Panc1 (cell line): ENCODE results near the gene PKD1.

Experiments
- POLR2AphosphoS5 ChIP-seq: IDR thresholded peaks from 2 replicates; pipeline ENCODE4 v1.6.1; 2012; ENCODE audit warnings: mild to moderate bottlenecking, low read depth, low read length, moderate library complexity
- TF ChIP-seq, protein P1 (sequence below): fragments of 450-650 bp; IDR thresholded peaks from 2 replicates; pipeline ENCODE4 v1.5.1; 2017; ENCODE audit warnings: mild to moderate bottlenecking
- TF ChIP-seq, protein P2 (sequence below), 2 experiments: IDR thresholded peaks; 2 replicates each; pipeline ENCODE4 v1.6.1; 2011 to 2012; ENCODE audit warnings: low read depth in 2 of 2, control low read depth in 1 of 2, low read length in 1 of 2, mild to moderate bottlenecking in 1 of 2, moderate library complexity in 1 of 2; ENCODE audit not compliant: insufficient read depth in 1 of 2

DNA sequence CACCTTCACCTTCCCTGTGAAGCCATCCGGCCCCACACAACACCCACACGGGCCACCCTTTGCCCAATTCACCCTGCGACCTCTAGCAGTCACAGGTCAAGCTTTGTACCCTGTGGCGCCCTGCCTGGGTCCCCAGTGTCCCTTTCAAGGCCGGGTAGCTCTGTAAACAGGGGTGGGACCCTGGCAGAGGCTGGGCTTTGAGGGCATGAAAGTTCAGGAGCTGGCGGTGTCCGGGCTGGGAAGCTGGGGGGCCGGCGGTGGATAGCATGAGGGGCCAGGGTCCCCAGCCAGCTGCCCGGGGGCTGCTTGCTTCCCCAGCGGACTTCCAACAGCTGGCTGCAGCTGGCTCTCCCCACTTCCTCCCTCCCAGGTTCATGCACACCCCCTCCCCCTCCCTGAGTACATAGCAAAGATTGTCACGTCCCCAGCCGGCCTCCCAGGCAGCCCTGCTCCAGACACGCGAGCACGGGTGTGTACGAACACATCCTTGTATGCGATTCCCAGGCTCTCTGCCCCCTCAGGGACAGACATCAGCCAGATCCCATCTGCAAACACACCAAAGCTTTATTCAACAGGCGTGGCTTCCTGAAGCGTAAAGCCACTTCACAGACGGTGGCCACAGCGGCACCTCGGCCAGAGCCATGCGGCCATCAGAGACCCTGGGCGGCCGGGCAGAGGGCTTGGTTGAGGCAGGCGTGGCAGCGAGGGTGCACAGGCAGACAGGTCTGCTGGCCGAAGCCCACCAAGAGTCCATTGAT, 96.2 kb downstream of the PKD1 start:
- TF ChIP-seq, protein P1, sequence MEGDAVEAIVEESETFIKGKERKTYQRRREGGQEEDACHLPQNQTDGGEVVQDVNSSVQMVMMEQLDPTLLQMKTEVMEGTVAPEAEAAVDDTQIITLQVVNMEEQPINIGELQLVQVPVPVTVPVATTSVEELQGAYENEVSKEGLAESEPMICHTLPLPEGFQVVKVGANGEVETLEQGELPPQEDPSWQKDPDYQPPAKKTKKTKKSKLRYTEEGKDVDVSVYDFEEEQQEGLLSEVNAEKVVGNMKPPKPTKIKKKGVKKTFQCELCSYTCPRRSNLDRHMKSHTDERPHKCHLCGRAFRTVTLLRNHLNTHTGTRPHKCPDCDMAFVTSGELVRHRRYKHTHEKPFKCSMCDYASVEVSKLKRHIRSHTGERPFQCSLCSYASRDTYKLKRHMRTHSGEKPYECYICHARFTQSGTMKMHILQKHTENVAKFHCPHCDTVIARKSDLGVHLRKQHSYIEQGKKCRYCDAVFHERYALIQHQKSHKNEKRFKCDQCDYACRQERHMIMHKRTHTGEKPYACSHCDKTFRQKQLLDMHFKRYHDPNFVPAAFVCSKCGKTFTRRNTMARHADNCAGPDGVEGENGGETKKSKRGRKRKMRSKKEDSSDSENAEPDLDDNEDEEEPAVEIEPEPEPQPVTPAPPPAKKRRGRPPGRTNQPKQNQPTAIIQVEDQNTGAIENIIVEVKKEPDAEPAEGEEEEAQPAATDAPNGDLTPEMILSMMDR, result no peak
- TF ChIP-seq POLR2AphosphoS5, result peak; percentile 63; the same call in 1 of the 2 replicates
- TF ChIP-seq, protein P2, sequence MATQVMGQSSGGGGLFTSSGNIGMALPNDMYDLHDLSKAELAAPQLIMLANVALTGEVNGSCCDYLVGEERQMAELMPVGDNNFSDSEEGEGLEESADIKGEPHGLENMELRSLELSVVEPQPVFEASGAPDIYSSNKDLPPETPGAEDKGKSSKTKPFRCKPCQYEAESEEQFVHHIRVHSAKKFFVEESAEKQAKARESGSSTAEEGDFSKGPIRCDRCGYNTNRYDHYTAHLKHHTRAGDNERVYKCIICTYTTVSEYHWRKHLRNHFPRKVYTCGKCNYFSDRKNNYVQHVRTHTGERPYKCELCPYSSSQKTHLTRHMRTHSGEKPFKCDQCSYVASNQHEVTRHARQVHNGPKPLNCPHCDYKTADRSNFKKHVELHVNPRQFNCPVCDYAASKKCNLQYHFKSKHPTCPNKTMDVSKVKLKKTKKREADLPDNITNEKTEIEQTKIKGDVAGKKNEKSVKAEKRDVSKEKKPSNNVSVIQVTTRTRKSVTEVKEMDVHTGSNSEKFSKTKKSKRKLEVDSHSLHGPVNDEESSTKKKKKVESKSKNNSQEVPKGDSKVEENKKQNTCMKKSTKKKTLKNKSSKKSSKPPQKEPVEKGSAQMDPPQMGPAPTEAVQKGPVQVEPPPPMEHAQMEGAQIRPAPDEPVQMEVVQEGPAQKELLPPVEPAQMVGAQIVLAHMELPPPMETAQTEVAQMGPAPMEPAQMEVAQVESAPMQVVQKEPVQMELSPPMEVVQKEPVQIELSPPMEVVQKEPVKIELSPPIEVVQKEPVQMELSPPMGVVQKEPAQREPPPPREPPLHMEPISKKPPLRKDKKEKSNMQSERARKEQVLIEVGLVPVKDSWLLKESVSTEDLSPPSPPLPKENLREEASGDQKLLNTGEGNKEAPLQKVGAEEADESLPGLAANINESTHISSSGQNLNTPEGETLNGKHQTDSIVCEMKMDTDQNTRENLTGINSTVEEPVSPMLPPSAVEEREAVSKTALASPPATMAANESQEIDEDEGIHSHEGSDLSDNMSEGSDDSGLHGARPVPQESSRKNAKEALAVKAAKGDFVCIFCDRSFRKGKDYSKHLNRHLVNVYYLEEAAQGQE (IDR thresholded peaks at IDR 0.05; ENCODE audit: insufficient read depth in 1 of 2, low read depth in 2 of 2, low read length in 1 of 2), result no peak
